ENCODE data around the gene ACBD6.
A peak's percentile ranks its signal among the peaks of the same experiment; 100 is the strongest.
"Not testable (repeated sequence)": the region's sequence is repeated elsewhere in the genome, so short reads cannot be mapped to it uniquely, and the experiment has no call there.

Gene ACBD6

DNA sequence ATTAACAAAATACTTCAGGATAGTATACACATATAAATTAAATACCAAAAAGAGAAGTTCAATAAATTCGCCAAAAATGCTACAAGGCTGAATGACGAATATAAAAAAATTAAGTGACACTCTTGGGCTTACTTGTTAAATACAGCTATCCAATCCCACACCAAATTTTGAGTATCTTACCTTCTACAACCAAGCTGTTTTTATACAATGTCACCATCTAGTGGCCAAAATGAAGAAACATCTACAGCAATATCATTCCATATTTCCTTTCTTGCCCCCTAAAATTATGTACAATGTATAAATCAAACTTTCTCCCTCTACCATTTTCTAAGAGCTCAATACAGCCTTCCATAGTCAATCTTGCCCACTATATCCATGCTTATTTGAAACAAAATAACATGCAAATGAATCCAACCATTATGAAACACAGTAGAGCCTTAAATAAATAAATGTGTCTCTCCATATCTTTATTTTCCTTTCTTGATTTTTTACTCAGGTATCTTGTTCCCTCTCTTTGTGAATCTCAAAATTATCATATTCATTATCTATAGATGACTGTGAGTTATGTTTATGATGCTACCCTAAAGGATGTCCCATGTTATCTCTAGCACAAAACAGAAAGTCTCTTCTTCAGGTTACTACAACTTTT, 86.3 kb downstream of the ACBD6 start:
- H3K4me3 ChIP-seq (ENCODE audit: low read depth, low read length), result no peak overlapping the region
- TF ChIP-seq, protein P1, sequence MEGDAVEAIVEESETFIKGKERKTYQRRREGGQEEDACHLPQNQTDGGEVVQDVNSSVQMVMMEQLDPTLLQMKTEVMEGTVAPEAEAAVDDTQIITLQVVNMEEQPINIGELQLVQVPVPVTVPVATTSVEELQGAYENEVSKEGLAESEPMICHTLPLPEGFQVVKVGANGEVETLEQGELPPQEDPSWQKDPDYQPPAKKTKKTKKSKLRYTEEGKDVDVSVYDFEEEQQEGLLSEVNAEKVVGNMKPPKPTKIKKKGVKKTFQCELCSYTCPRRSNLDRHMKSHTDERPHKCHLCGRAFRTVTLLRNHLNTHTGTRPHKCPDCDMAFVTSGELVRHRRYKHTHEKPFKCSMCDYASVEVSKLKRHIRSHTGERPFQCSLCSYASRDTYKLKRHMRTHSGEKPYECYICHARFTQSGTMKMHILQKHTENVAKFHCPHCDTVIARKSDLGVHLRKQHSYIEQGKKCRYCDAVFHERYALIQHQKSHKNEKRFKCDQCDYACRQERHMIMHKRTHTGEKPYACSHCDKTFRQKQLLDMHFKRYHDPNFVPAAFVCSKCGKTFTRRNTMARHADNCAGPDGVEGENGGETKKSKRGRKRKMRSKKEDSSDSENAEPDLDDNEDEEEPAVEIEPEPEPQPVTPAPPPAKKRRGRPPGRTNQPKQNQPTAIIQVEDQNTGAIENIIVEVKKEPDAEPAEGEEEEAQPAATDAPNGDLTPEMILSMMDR (IDR thresholded peaks at IDR 0.05; ENCODE audit: borderline replicate concordance, insufficient read depth, low read depth, low read length), result peak; percentile 26; the same call in 1 of the 2 replicates

DNA sequence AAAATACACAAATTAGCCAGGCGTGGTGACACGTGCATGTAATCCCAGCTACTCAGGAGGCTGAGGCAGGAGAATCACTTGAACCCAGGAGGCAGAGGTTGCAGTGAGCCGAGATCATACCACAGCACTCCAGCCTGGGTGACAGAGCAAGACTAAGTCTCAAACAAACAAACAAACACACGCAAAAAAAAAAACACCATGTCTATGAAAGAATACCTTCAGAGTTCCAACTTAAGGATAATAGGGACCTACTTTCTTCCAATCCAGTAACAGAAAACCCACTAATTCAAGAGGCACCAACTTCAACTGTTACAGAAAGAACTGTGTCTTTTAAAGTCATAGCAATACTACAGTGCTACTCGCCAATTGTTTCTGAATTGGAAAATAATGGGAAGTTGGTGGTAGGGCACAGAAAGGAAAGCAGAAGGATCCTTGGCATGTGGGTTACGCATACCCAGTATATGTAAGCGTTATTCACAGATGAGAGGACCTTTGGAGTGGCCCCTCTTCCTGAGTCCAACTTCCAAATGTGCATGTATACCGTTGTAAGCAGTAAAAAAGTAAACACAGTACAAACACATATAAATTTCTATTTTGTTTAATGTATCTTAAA, 87.0 kb downstream of the ACBD6 start:
- TF ChIP-seq, protein P1 (IDR thresholded peaks at IDR 0.05; ENCODE audit: borderline replicate concordance, insufficient read depth, low read depth, low read length), result no peak
- H3K4me3 ChIP-seq (ENCODE audit: low read depth, low read length), result no peak overlapping the region

DNA sequence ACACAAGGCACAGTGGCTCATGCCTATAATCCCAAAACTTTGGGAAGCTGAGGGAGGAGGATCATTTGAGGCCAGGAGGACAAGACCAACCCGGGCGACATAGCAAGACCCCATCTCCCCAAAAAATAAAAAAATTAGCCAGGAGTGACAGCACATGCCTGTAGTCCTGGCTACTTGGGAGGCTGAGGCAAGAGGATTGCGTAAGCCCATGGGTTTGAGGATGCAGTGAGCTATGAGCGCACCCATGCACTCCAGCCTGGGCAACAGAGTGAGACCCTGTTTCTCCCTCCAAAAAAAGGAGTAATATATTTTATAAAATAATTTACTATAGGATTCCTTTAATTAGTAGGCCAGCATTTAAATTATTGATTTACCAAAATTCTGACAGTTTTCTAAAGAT, 89.8 kb downstream of the ACBD6 start:
- TF ChIP-seq, protein P1 (IDR thresholded peaks at IDR 0.05; ENCODE audit: borderline replicate concordance, insufficient read depth, low read depth, low read length), result no peak

DNA sequence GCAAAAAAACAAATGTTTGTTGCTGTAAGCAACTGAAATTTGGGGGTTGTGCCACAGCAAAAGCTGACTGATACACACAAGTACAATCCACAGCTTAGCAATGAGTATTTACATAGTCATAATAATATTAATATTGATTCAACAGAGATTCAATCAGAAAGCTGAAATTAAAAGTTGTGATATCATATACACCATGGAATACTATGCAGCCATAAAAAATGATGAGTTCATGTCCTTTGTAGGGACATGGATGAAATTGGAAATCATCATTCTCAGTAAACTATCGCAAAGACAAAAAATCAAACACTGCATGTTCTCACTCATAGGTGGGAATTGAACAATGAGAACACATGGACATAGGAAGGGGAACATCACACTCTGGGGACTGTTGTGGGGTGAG, 94.2 kb downstream of the ACBD6 start:
- not testable (repeated sequence) for H3K4me3 ChIP-seq (ENCODE audit: low read depth, low read length)

More for the DNA sequence above, 89.8 kb downstream of the ACBD6 start:
- no peak overlapping the region for H3K4me3 ChIP-seq (ENCODE audit: low read depth, low read length)

DNA sequence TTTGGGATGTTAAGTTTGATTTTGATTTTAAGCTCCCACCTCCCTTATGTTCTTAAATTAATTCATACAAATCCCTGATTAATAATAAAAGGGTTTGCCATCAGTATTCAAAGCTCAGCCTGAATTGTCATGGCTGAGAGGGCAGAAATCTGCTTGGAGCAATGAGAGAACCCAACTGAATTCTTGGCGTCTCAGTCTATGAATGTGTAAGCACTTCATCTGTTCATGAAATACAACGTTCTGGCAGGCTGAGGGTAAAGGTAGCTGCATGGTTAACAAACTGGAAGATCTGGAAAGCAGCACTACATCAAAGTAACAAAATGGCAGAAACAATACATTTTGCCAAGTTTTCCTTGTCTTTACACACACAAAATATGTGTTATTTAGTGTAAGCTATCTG, 95.3 kb downstream of the ACBD6 start:
- H3K4me3 ChIP-seq (ENCODE audit: low read depth, low read length), result no peak overlapping the region
- TF ChIP-seq, protein P1 (IDR thresholded peaks at IDR 0.05; ENCODE audit: borderline replicate concordance, insufficient read depth, low read depth, low read length), result no peak

DNA sequence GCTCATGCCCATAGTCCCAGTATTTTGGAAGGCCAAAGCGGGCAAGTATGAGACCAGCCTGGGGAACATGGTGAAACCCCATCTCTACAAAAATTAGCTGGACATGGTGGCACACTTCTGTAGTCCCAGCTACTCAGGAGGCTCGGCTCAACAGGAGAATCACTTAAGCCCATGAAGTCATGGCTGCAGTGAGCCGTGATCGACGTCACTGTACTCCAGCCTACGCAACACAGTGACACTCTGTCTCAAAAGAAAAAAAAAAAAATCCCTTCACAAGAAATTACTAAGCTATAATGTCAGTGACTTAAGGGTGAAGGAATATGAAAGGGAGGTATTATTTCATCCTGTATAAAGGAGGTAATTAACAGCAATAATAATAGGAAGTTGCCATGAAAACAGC, 99.8 kb downstream of the ACBD6 start:
- TF ChIP-seq, protein P1 (IDR thresholded peaks at IDR 0.05; ENCODE audit: borderline replicate concordance, insufficient read depth, low read depth, low read length), result no peak
- no peak overlapping the region for H3K4me3 ChIP-seq (ENCODE audit: low read depth, low read length)

DNA sequence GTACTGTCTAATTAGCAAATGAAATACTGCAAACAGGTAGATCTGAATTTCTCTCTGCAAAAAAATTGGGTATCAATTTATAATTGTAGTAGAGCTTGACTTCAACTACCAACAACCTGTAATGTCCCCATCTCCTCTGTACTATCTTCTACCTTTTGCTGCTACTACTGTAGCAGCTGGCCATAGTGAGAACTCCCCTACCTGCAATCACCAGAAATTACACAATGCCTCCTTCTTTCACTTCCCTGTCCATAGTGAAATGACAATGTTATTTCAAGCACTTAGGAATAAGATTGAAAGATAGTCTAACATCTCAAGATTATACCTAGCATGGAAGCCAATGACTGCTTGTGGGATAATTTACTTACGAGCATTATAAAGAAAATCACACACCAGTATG, 100.4 kb downstream of the ACBD6 start:
- H3K4me3 ChIP-seq (ENCODE audit: low read depth, low read length), result no peak overlapping the region
- TF ChIP-seq, protein P1 (IDR thresholded peaks at IDR 0.05; ENCODE audit: borderline replicate concordance, insufficient read depth, low read depth, low read length), result no peak
